NCI-H748 (cell line): ENCODE results near the gene PARP3.
"Not testable (repeated sequence)": the region's sequence is repeated elsewhere in the genome, so short reads cannot be mapped to it uniquely, and the experiment has no call there.

Experiments
- DNase-seq: peaks from one replicate; lab custom pipeline; 2025; ENCODE audit not compliant: unreplicated experiment; lab: John Stamatoyannopoulos, UW

Gene PARP3

GRCh38 chr3:51941798-51942602, at the start of gene PARP3, which contains the start of gene RRP9:
TSS of gene PARP3 (plus strand) at chr3:51942363. CDS start at chr3:51943356, 993 bp downstream.
TSS of gene RRP9 (minus strand) at chr3:51941904. CDS start at chr3:51941867, 37 bp downstream.
- peak; percentile 99 for DNase-seq

GRCh38 chr3:51894391-51894790, 47.8 kb upstream of the PARP3 start:
- DNase-seq: no peak

- DNase-seq: no peak
Observed at GRCh38 chr3:51894939-51895338, 47.2 kb upstream of the PARP3 start.

- no peak for DNase-seq
Observed at GRCh38 chr3:51896607-51897305, 45.4 kb upstream of the PARP3 start.

- no peak for DNase-seq
Observed at GRCh38 chr3:51897391-51897790, 44.8 kb upstream of the PARP3 start.

- DNase-seq: not testable (repeated sequence)
Observed at GRCh38 chr3:51900043-51900442, 42.1 kb upstream of the PARP3 start.

GRCh38 chr3:51902361-51902760, 39.8 kb upstream of the PARP3 start:
- peak; percentile 21 for DNase-seq

GRCh38 chr3:51904034-51904823, 37.9 kb upstream of the PARP3 start:
- no peak for DNase-seq

GRCh38 chr3:51908026-51908425, 34.1 kb upstream of the PARP3 start:
- no peak for DNase-seq

- DNase-seq: no peak
Observed at GRCh38 chr3:51916418-51916817, 25.7 kb upstream of the PARP3 start.

- no peak for DNase-seq
Observed at GRCh38 chr3:51921081-51921578, 21.0 kb upstream of the PARP3 start.

- DNase-seq: no peak
Observed at GRCh38 chr3:51927061-51927977, 14.8 kb upstream of the PARP3 start.

- DNase-seq: no peak
Observed at GRCh38 chr3:51928438-51928837, 13.7 kb upstream of the PARP3 start.

GRCh38 chr3:51928981-51929380, 13.2 kb upstream of the PARP3 start:
- DNase-seq: not testable (repeated sequence)

- DNase-seq: no peak
Observed at GRCh38 chr3:51929420-51930003, 12.7 kb upstream of the PARP3 start.

GRCh38 chr3:51930439-51930838, 11.7 kb upstream of the PARP3 start:
- DNase-seq: no peak

- DNase-seq: no peak
Observed at GRCh38 chr3:51931756-51932155, 10.4 kb upstream of the PARP3 start.

GRCh38 chr3:51932471-51933370, 9.4 kb upstream of the PARP3 start:
- DNase-seq: no peak
